DND-41 (cell line): ENCODE data around the gene PTPDC1.

ENCODE experiments used
- ATAC-seq: fragments of 200-7000 bp; cut with Tn5 transposase; 3 replicates; pipeline ENCODE4 v1.9.1; 2021; ENCODE audit warnings: low read depth; ENCODE audit not compliant: insufficient read depth
- DNase-seq: peaks from one replicate; pipeline ENCODE4 v3.0.0-alpha.2; 2020
- H2AFZ ChIP-seq: 2 replicates; pipeline ENCODE4 v1.6.0; 2012; ENCODE audit warnings: low read depth, low read length
- H3K27ac ChIP-seq: 2 replicates; pipeline ENCODE4 v1.5.1; 2012; ENCODE audit warnings: low read length, inconsistent platforms
- H3K27me3 ChIP-seq: fragments of 200-600 bp; sonication (generic); 2 replicates; pipeline ENCODE4 v1.6.0; 2012; ENCODE audit warnings: low read length, mild to moderate bottlenecking, inconsistent platforms; ENCODE audit not compliant: insufficient read depth, poor library complexity
- H3K36me3 ChIP-seq: 2 replicates; pipeline ENCODE4 v1.5.1; 2012; ENCODE audit warnings: low read length, inconsistent platforms; ENCODE audit not compliant: insufficient read depth
- H3K4me1 ChIP-seq: 2 replicates; pipeline ENCODE4 v1.5.1; 2012; ENCODE audit warnings: mild to moderate bottlenecking, low read length; ENCODE audit not compliant: insufficient read depth
- H3K4me2 ChIP-seq: 2 replicates; pipeline ENCODE4 v1.6.0; 2012; ENCODE audit warnings: mild to moderate bottlenecking, moderate library complexity, low read length, inconsistent platforms; ENCODE audit not compliant: insufficient read depth
- H3K4me3 ChIP-seq, 2 experiments: fragments of 200-600 bp in 1 of 2; shearing (Covaris generic) in 1 of 2; 2 replicates each; pipeline ENCODE4 v1.5.1; 2012 to 2016; ENCODE audit warnings: inconsistent platforms in 2 of 2, low read length in 2 of 2, mild to moderate bottlenecking in 2 of 2, low read depth in 1 of 2, moderate library complexity in 1 of 2
- H3K79me2 ChIP-seq: 2 replicates; pipeline ENCODE4 v1.6.0; 2012; ENCODE audit warnings: low read length, inconsistent platforms; ENCODE audit not compliant: insufficient read depth
- H3K9ac ChIP-seq: 2 replicates; pipeline ENCODE4 v1.6.0; 2012; ENCODE audit warnings: low read depth, mild to moderate bottlenecking, inconsistent platforms, low read length, moderate library complexity
- H3K9me3 ChIP-seq: 2 replicates; pipeline ENCODE4 v1.5.1; 2012; ENCODE audit warnings: low read length, moderate library complexity, mild to moderate bottlenecking, inconsistent platforms; ENCODE audit not compliant: insufficient read depth, severe bottlenecking
- H4K20me1 ChIP-seq: 2 replicates; pipeline ENCODE4 v1.6.0; 2012; ENCODE audit warnings: low read length; ENCODE audit not compliant: insufficient read depth
- CTCF ChIP-seq: IDR thresholded peaks from 2 replicates; pipeline ENCODE4 v1.5.1; 2012; ENCODE audit warnings: borderline replicate concordance, low read length, moderate library complexity, mild to moderate bottlenecking; ENCODE audit not compliant: poor library complexity, severe bottlenecking; ENCODE audit errors: extremely low read depth
- EZH2 ChIP-seq: IDR thresholded peaks from 3 replicates; pipeline ENCODE4 v1.6.1; 2012; ENCODE audit warnings: borderline replicate concordance, low read depth, mild to moderate bottlenecking, moderate library complexity, low read length, inconsistent platforms; ENCODE audit not compliant: severe bottlenecking

The PTPDC1 gene

GRCh38 chr9:94120854-94121376 lies 36.7 kb downstream of the PTPDC1 start:
- ATAC-seq: no peak
- TF ChIP-seq EZH2 (no peak), CTCF (no peak)

DNA sequence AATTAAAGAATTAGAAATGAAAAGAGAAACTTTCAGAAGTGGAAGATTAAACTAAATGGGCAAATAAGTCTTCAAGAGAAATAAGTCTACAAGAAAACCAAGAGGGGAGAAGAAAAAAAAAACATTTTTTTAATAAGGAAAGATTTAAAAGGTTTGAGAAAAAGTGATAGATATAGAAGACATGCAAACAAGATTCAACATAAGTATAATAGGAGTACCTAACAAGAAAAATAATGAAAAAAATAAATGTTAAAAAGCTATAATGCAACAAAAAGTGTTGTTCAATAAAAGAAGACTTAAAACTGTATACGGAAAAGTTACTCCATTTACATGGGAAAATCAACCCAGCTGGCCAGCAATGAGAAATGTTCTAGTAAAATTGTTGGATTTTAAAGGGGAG lies 42.6 kb downstream of the PTPDC1 start:
- Histone ChIP-seq H3K79me2 (no peaks in the 10 kb centered on the region), H3K4me1 (no peaks in the 10 kb centered on the region), H3K27me3 (no peaks in the 10 kb centered on the region), H3K9me3 (peaks cover 6% of the 10 kb centered on the region), H3K36me3 (no peaks in the 10 kb centered on the region), H3K27ac (no peak overlapping the region), H3K4me3 (no peak overlapping the region), H4K20me1 (no peaks in the 10 kb centered on the region), H3K9ac (no peak overlapping the region), H2AFZ (no peak overlapping the region), H3K4me2 (no peak overlapping the region)
- DNase-seq (no peak), ATAC-seq (no peak)
- TF ChIP-seq EZH2 (no peak), CTCF (no peak)

More at GRCh38 chr9:94120854-94121376, 36.7 kb downstream of the PTPDC1 start:
- Histone ChIP-seq H3K27ac (no peak overlapping the region), H3K27me3 (no peaks in the 10 kb centered on the region), H4K20me1 (no peaks in the 10 kb centered on the region), H3K9ac (no peak overlapping the region), H3K4me2 (no peak overlapping the region), H3K36me3 (no peaks in the 10 kb centered on the region), H3K4me3 (no peak overlapping the region), H3K4me1 (no peaks in the 10 kb centered on the region), H3K9me3 (no peaks in the 10 kb centered on the region), H3K79me2 (no peaks in the 10 kb centered on the region), H2AFZ (no peak overlapping the region)
- no peak for DNase-seq

GRCh38 chr9:94127806-94128205 lies 43.5 kb downstream of the PTPDC1 start:
- Histone ChIP-seq H2AFZ (no peak overlapping the region), H4K20me1 (no peaks in the 10 kb centered on the region), H3K9ac (no peak overlapping the region), H3K4me2 (no peak overlapping the region), H3K79me2 (no peaks in the 10 kb centered on the region), H3K27ac (no peak overlapping the region), H3K36me3 (no peaks in the 10 kb centered on the region), H3K4me1 (no peaks in the 10 kb centered on the region), H3K27me3 (no peaks in the 10 kb centered on the region), H3K9me3 (peaks cover 6% of the 10 kb centered on the region), H3K4me3 (no peak overlapping the region)
- no peak for ATAC-seq
- DNase-seq: no peak
- TF ChIP-seq EZH2 (no peak), CTCF (no peak)

DNA sequence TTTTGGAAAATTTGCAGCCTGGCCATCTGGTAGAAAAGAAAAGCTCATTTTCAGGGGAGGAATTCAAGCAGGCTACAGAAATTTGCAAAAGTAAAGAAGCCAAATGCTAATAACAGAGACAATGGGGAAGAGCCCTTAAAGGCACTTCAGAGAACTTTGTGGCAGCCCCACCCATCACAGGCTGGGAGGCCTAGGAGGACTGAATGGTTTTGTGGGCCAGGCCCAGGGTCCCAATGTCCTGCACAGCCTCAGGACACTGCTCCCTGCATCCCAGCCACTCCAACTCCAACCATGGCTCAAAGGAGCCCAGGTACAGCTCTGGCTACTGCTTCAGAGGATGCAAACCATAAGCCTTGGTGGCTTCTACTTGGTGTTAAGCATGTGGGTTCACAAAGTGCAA lies 44.3 kb downstream of the PTPDC1 start:
- TF ChIP-seq EZH2 (no peak), CTCF (no peak)
- DNase-seq: no peak
- Histone ChIP-seq H3K36me3 (no peaks in the 10 kb centered on the region), H3K9ac (no peak overlapping the region), H3K4me1 (no peaks in the 10 kb centered on the region), H3K4me2 (no peak overlapping the region), H2AFZ (no peak overlapping the region), H4K20me1 (no peaks in the 10 kb centered on the region), H3K79me2 (no peaks in the 10 kb centered on the region), H3K9me3 (peaks cover 6% of the 10 kb centered on the region), H3K27me3 (no peaks in the 10 kb centered on the region), H3K4me3 (no peak overlapping the region), H3K27ac (no peak overlapping the region)
- ATAC-seq: no peak
